Measurements from ENCODE around the gene OFD1. TPM values are rescaled to one million over a fixed set of nuclear protein-coding genes. Genes with fewer than 3 reads are reported as not detected.

The OFD1 gene
- polyA plus RNA-seq, 1 of the 3 experiments (the other 2 are of a cell fraction): 13.4 TPM

GRCh38 chrX:13688384-13688957 is 46.1 kb upstream of the OFD1 start:
- POLR2A ChIA-PET: interaction anchor here (2.4 kb wide), 1 partner anchor 46 kb away, joined by 8 read pairs; the partner anchor contains the start of genes OFD1 and TRAPPC2

More at GRCh38 chrX:13688384-13688957, 46.1 kb upstream of the OFD1 start:
- DNase-seq: peak; percentile 17
- Histone ChIP-seq H3K4me2 (peak overlapping the region; percentile 94), H3K79me2 (ENCODE audit: insufficient read depth) (peaks cover 42% of the 10 kb centered on the region), H3K36me3 (replicated peaks in 1 of 2; ENCODE audit: control insufficient read depth in 1 of 2, insufficient read depth in 2 of 2, low read length in 1 of 2) (no peaks in the 10 kb centered on the region), H3K27me3 (ENCODE audit: insufficient read depth) (no peaks in the 10 kb centered on the region; the same call in 1 of the 2 replicates), H2AFZ (ENCODE audit: low read depth) (peak overlapping the region; percentile 91), H3K4me3 (ENCODE audit: low read depth in 2 of 2, low read length in 1 of 2) (peak overlapping the region; percentile 91 to 95), H3K9ac (peak overlapping the region; percentile 94), H3K4me1 (ENCODE audit: control insufficient read depth in 1 of 2, insufficient read depth in 2 of 2, low read depth in 1 of 2, low read length in 1 of 2) (peaks cover 0 to 11% of the 10 kb centered on the region in 2 experiments), H3F3A (replicated peaks; ENCODE audit: insufficient read depth) (no peaks in the 10 kb centered on the region), H3K27ac (ENCODE audit: low read depth in 2 of 2, low read length in 1 of 2) (peak overlapping the region in 1 of 2 experiments; percentile 88; a peak in 1 of 4 replicates), H4K20me1 (ENCODE audit: insufficient read depth) (peaks cover 23% of the 10 kb centered on the region), H3K9me2 (no peaks in the 10 kb centered on the region), H3K9me3 (0 out of 2 replicates have a peak, but pooled peaks cover 2% of the 10 kb centered on the region)
- WGBS (ENCODE audit: low lambda C conversion rate): 11% methylated on average over 13 of the region's 13 CpGs
- no peak for TF ChIP-seq FOXJ3 (CRISPR knock-in tag; IDR thresholded peaks at IDR 0.05)
- TF ChIP-seq RXRA (IDR thresholded peaks at IDR 0.05; ENCODE audit: borderline replicate concordance, low read depth): no peak
- TF ChIP-seq IRF3 (IDR thresholded peaks at IDR 0.05; ENCODE audit: low read depth, low read length): no peak
- no peak for TF ChIP-seq MEF2A (IDR thresholded peaks at IDR 0.05; ENCODE audit: borderline replicate concordance, low read depth)
- TF ChIP-seq GABPA (IDR thresholded peaks at IDR 0.05; ENCODE audit: low read depth): no peak
- no peak for TF ChIP-seq CHD2 (IDR thresholded peaks at IDR 0.05; ENCODE audit: low read length, partially characterized antibody)
- TF ChIP-seq USF2 (IDR thresholded peaks at IDR 0.05; ENCODE audit: borderline replicate concordance, low read depth, low read length): no peak
- no peak for TF ChIP-seq SMC3 (IDR thresholded peaks at IDR 0.05; ENCODE audit: low read depth, low read length)
- TF ChIP-seq GATA2 (CRISPR knock-in tag; IDR thresholded peaks at IDR 0.05): no peak
- no peak for TF ChIP-seq FOSL2 (IDR thresholded peaks at IDR 0.05; ENCODE audit: borderline replicate concordance, low read depth)
- no peak for TF ChIP-seq SIN3A (IDR thresholded peaks at IDR 0.05; ENCODE audit: borderline replicate concordance, low read depth, low read length)
- no peak for TF ChIP-seq REST (IDR thresholded peaks at IDR 0.05; ENCODE audit: low read depth, low read length)
- TF ChIP-seq USF1 (IDR thresholded peaks at IDR 0.05; ENCODE audit: borderline replicate concordance, low read depth): no peak
- no peak for TF ChIP-seq TAF1 (IDR thresholded peaks at IDR 0.05; ENCODE audit: borderline replicate concordance, low read depth, low read length)
- TF ChIP-seq EZH2phosphoT487 (IDR thresholded peaks at IDR 0.05; ENCODE audit: borderline replicate concordance, low read depth): no peak
- TF ChIP-seq ELF1 (IDR thresholded peaks at IDR 0.05): no peak
- TF ChIP-seq, protein P1, sequence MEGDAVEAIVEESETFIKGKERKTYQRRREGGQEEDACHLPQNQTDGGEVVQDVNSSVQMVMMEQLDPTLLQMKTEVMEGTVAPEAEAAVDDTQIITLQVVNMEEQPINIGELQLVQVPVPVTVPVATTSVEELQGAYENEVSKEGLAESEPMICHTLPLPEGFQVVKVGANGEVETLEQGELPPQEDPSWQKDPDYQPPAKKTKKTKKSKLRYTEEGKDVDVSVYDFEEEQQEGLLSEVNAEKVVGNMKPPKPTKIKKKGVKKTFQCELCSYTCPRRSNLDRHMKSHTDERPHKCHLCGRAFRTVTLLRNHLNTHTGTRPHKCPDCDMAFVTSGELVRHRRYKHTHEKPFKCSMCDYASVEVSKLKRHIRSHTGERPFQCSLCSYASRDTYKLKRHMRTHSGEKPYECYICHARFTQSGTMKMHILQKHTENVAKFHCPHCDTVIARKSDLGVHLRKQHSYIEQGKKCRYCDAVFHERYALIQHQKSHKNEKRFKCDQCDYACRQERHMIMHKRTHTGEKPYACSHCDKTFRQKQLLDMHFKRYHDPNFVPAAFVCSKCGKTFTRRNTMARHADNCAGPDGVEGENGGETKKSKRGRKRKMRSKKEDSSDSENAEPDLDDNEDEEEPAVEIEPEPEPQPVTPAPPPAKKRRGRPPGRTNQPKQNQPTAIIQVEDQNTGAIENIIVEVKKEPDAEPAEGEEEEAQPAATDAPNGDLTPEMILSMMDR (IDR thresholded peaks at IDR 0.05): no peak
- CTCF ChIA-PET: interaction anchor here (1.2 to 1.9 kb wide), 5 partner anchors 30 to 343 kb away, joined by 3 to 5 read pairs (median 4); no protein-coding TSS in a partner anchor
